B cell (primary cell): Measurements from ENCODE around the gene ARF6. TPM values are rescaled to one million over a fixed set of nuclear protein-coding genes. Genes with fewer than 3 reads are reported as not detected.
A peak's percentile ranks its signal among the peaks of the same experiment; 100 is the strongest.
"Not testable (repeated sequence)": the region's sequence is repeated elsewhere in the genome, so short reads cannot be mapped to it uniquely, and the experiment has no call there.

ENCODE experiments used
- ATAC-seq: fragments of 200-7000 bp; cut with Tn5 transposase; one replicate; pipeline ENCODE4 v1.10.0; 2021; ENCODE audit warnings: low read depth, mild to moderate bottlenecking, moderate number of reproducible peaks, moderate library complexity
- CTCF ChIA-PET: fragments of 350-600 bp; sonication (Branson Sonifier 250); formaldehyde crosslinking; loops from one replicate; lab custom pipeline; 2021; ENCODE audit warnings: antibody characterized with exemption, inconsistent platforms; lab: Charles Lee
- POLR2A ChIA-PET: fragments of 350-600 bp; sonication (Branson Sonifier 250); formaldehyde crosslinking; loops from one replicate; lab custom pipeline; 2021; ENCODE audit warnings: antibody characterized with exemption; lab: Charles Lee
- DNase-seq: peaks from one replicate; pipeline ENCODE4 v3.0.0; 2013
- H2AFZ ChIP-seq: 2 replicates; pipeline ENCODE4 v1.6.1; 2012; ENCODE audit warnings: mild to moderate bottlenecking, low read depth, low read length; ENCODE audit not compliant: insufficient read depth, poor library complexity, severe bottlenecking
- H3K27ac ChIP-seq, 2 donors: 1 replicate in 1 of 2; 2 replicates in 1 of 2; pipeline ENCODE4 v1.5.1; 2012 to 2013; ENCODE audit warnings: low read length in 2 of 2, mild to moderate bottlenecking in 2 of 2, moderate library complexity in 1 of 2
- H3K27me3 ChIP-seq, 4 experiments: fragments of 200-600 bp in 1 of 4; sonication (generic) in 1 of 4; replicated peaks in 1 of 4; 1 replicate in 2 of 4; 2 replicates in 2 of 4; pipeline versions ENCODE4 v1.6.1 to v1.7.0; 2013 to 2016; ENCODE audit warnings: low read length in 3 of 4, mild to moderate bottlenecking in 2 of 4, mixed read lengths in 1 of 4, moderate library complexity in 1 of 4; ENCODE audit not compliant: insufficient read depth in 4 of 4, control insufficient read depth in 3 of 4; ENCODE audit errors: control extremely low read depth in 1 of 4
- H3K36me3 ChIP-seq, 2 experiments: replicated peaks in 1 of 2; 1 replicate in 1 of 2; 2 replicates in 1 of 2; pipeline versions ENCODE4 v1.6.1 to v1.7.1; 2013; ENCODE audit warnings: low read length in 1 of 2; ENCODE audit not compliant: insufficient read depth in 2 of 2, control insufficient read depth in 1 of 2; ENCODE audit errors: control extremely low read depth in 1 of 2, extremely low read depth in 1 of 2
- H3K4me1 ChIP-seq, 2 donors: fragments of 200-600 bp in 1 of 2; sonication (generic) in 1 of 2; 1 replicate in 1 of 2; 2 replicates in 1 of 2; pipeline versions ENCODE4 v1.5.1 to v1.6.1; 2013 to 2017; ENCODE audit warnings: low read length in 2 of 2; ENCODE audit not compliant: control insufficient read depth in 2 of 2, insufficient read depth in 2 of 2
- H3K4me2 ChIP-seq: replicated peaks from 2 replicates; pipeline ENCODE3; 2012; ENCODE audit warnings: mild to moderate bottlenecking, low read depth, low read length; ENCODE audit not compliant: poor library complexity, severe bottlenecking
- H3K4me3 ChIP-seq, 5 experiments: fragments of 200-600 bp in 1 of 5; sonication (generic) in 1 of 5; 1 replicate in 3 of 5; 2 replicates in 2 of 5; pipeline versions ENCODE4 v1.5.1 to v1.7.0; 2011 to 2016; ENCODE audit warnings: low read length in 4 of 5, mild to moderate bottlenecking in 4 of 5, low read depth in 2 of 5, control low read depth in 1 of 5, moderate library complexity in 1 of 5; ENCODE audit not compliant: insufficient read depth in 1 of 5; ENCODE audit errors: control extremely low read depth in 1 of 5, extremely low read depth in 1 of 5
- H3K79me2 ChIP-seq: fragments of 200-600 bp; sonication (generic); one replicate; pipeline ENCODE4 v1.6.0; 2016; ENCODE audit warnings: low read length; ENCODE audit not compliant: control insufficient read depth, insufficient read depth
- H3K9ac ChIP-seq: fragments of 200-600 bp; sonication (generic); 2 replicates; pipeline ENCODE4 v1.6.1; 2017; ENCODE audit warnings: mild to moderate bottlenecking, low read length, moderate library complexity
- H3K9me3 ChIP-seq, 3 donors: one replicate each; pipeline versions ENCODE4 v1.6.1 to v1.7.1; 2013; ENCODE audit warnings: low read length in 2 of 3; ENCODE audit not compliant: control insufficient read depth in 2 of 3, insufficient read depth in 1 of 3; ENCODE audit errors: control extremely low read depth in 1 of 3
- H4K20me1 ChIP-seq: 2 replicates; pipeline ENCODE4 v1.6.0; 2012; ENCODE audit warnings: mild to moderate bottlenecking, low read length; ENCODE audit not compliant: insufficient read depth, control insufficient read depth, poor library complexity, severe bottlenecking
- H3K27ac Mint-ChIP-seq: one replicate; pipeline ENCODE4 v1.8.0; 2021; ENCODE audit warnings: mixed read lengths
- H3K27me3 Mint-ChIP-seq: one replicate; pipeline ENCODE4 v1.8.0; 2021; ENCODE audit warnings: mixed read lengths
- H3K4me1 Mint-ChIP-seq: one replicate; pipeline ENCODE4 v1.8.0; 2021; ENCODE audit warnings: mixed read lengths
- H3K4me3 Mint-ChIP-seq: one replicate; pipeline ENCODE4 v1.8.0; 2021; ENCODE audit warnings: mixed read lengths
- H3K9me3 Mint-ChIP-seq: one replicate; pipeline ENCODE4 v1.8.0; 2022; ENCODE audit warnings: mixed read lengths; ENCODE audit not compliant: insufficient read depth
- CTCF ChIP-seq: fragments of 200-600 bp; IDR thresholded peaks from one replicate; pipeline ENCODE4 v1.8.0; 2022; ENCODE audit warnings: antibody characterized with exemption, mild to moderate bottlenecking
- EZH2 ChIP-seq: IDR thresholded peaks from 2 replicates; pipeline ENCODE4 v1.6.1; 2012; ENCODE audit warnings: borderline replicate concordance, low read depth, mild to moderate bottlenecking, moderate library complexity, low read length; ENCODE audit not compliant: insufficient read depth, poor library complexity, severe bottlenecking
- WGBS: methylation state at CpG from one replicate; pipeline ENCODE4 v1.1.5; 2013; ENCODE audit warnings: missing lambda C conversion rate; ENCODE audit not compliant: insufficient coverage; 5-methylcytosine and 5-hydroxymethylcytosine counted together
- intact Hi-C: fragments of 100-400 bp; cut with micrococcal nuclease; formaldehyde crosslinking; loops from one replicate; pipeline ENCODE4 v1.10.0; 2022
- polyA plus RNA-seq: library from polyadenylated mRNA; depleted of rRNA; stranded (reverse); fragments of >200 nt; gene quantifications from 2 replicates; pipeline ENCODE4 v1.2.3, GENCODE V29; 2012
- total RNA-seq, 2 donors: library from RNA; stranded (reverse); fragments of 120-200 nt in 1 of 2; gene quantifications; 1 replicate in 1 of 2; 2 replicates in 1 of 2; pipeline versions ENCODE4 v1.2.3 to v1.2.4, GENCODE V29; 2013 to 2022

Gene ARF6
- total and polyA plus RNA-seq, 2 donors (not counting 1 experiment from before 2014, with no cell fraction given) = 96.6 to 135 TPM

- no peaks in the 10 kb centered on the region for H3K27me3 Mint-ChIP-seq
- H3K4me2 ChIP-seq = peak overlapping the region; percentile 79
- no peaks in the 10 kb centered on the region for H3K9me3 ChIP-seq
- H3K27ac Mint-ChIP-seq = peak overlapping the region; percentile 98
- ATAC-seq (peak; percentile 42), DNase-seq (peak; percentile 88)
- peak overlapping the region; percentile 97 for H3K4me3 Mint-ChIP-seq
- H3K4me1 ChIP-seq = peaks cover 34 to 43% of the 10 kb centered on the region in 2 donors
- peaks cover 49% of the 10 kb centered on the region for H3K4me1 Mint-ChIP-seq
- no peaks in the 10 kb centered on the region for H3K9me3 Mint-ChIP-seq
- no peaks in the 10 kb centered on the region for H3K27me3 ChIP-seq
- peak overlapping the region; percentile 74 to 96 (median 89) for H3K4me3 ChIP-seq
- ChIA-PET CTCF (interaction anchor here (0.9 to 3.5 kb wide), 11 partner anchors 26 to 210 kb away, joined by 3 to 48 read pairs (median 12); partner anchors contain the start of gene NEMF), POLR2A (interaction anchor here (0.7 to 2.7 kb wide), 12 partner anchors 26 to 219 kb away, joined by 3 to 45 read pairs (median 10); no protein-coding TSS in a partner anchor)
- H3K9ac ChIP-seq = peak overlapping the region; percentile 99
- intact Hi-C loops = loop anchor here (1.0 to 5.0 kb wide), 2 partner anchors 41 to 84 kb away; partner anchors contain the start of gene NEMF
- peak overlapping the region; percentile 98 to 99 for H3K27ac ChIP-seq
- no peak for TF ChIP-seq EZH2
- TF ChIP-seq CTCF = no peak
- peaks cover 32% of the 10 kb centered on the region for H4K20me1 ChIP-seq
- H3K36me3 ChIP-seq = peaks cover 0 to 29% of the 10 kb centered on the region in 2 experiments
- H3K79me2 ChIP-seq = peaks cover 83% of the 10 kb centered on the region
- 1% methylated on average over 85 of the region's 85 CpGs for WGBS
- H2AFZ ChIP-seq = peak overlapping the region; percentile 74
Observed at GRCh38 chr14:49893309-49894213, 679 bp downstream of the ARF6 start.

- ATAC-seq, H3K9me3 ChIP-seq, H2AFZ ChIP-seq, H3K9me3 Mint-ChIP-seq, H3K27me3 ChIP-seq, H3K27me3 Mint-ChIP-seq: not testable (repeated sequence)
- H3K9ac ChIP-seq = peak overlapping the region; percentile 99
- DNase-seq = peak; percentile 42
- peaks cover 0 to 29% of the 10 kb centered on the region in 2 experiments for H3K36me3 ChIP-seq
- H3K27ac ChIP-seq = peak overlapping the region; percentile 98 to 99
- peaks cover 41 to 50% of the 10 kb centered on the region in 2 donors for H3K4me1 ChIP-seq
- H3K4me3 ChIP-seq = peak overlapping the region; percentile 74 to 96 (median 89)
- Mint-ChIP-seq H3K4me1 (peaks cover 58% of the 10 kb centered on the region), H3K27ac (peak overlapping the region; percentile 98), H3K4me3 (peak overlapping the region; percentile 97)
- H3K4me2 ChIP-seq = peak overlapping the region; percentile 79
- POLR2A ChIA-PET = interaction anchor here (0.7 to 2.7 kb wide), 2 partner anchors 33 to 109 kb away, joined by 4 to 35 read pairs; no protein-coding TSS in a partner anchor
- peaks cover 32% of the 10 kb centered on the region for H4K20me1 ChIP-seq
- intact Hi-C loops = loop anchor here (5.0 kb wide), 2 partner anchors 38 to 42 kb away; partner anchors contain the start of gene NEMF
- CTCF ChIA-PET = interaction anchor here (0.9 to 3.2 kb wide), 8 partner anchors 32 to 167 kb away, joined by 3 to 48 read pairs (median 6); partner anchors contain the start of gene NEMF
- peaks cover 85% of the 10 kb centered on the region for H3K79me2 ChIP-seq
- 0% methylated on average over 1 of the region's 8 CpGs for WGBS
Observed at GRCh38 chr14:49894214-49895107, 1.6 kb downstream of the ARF6 start.
